Peyer's patch (tissue), 4 donors: ENCODE results near the gene RIPPLY1.
A peak's percentile ranks its signal among the peaks of the same experiment; 100 is the strongest.

Experiments used
- CTCF ChIP-seq, 6 experiments: fragments of 450-650 bp in 4 of 6; fragments of 200-600 bp in 2 of 6; sonication (generic) in 1 of 6; IDR thresholded peaks; one replicate each; pipeline ENCODE4 v1.5.1; 2017 to 2019; ENCODE audit warnings: antibody characterized with exemption in 6 of 6, mild to moderate bottlenecking in 3 of 6, moderate library complexity in 1 of 6
- POLR2A ChIP-seq, 2 donors: fragments of 450-650 bp; IDR thresholded peaks; one replicate each; pipeline ENCODE4 v1.5.1; 2017; ENCODE audit warnings: antibody characterized with exemption in 2 of 2, mild to moderate bottlenecking in 2 of 2, moderate library complexity in 2 of 2

- TF ChIP-seq CTCF (IDR thresholded peaks at IDR 0.05) (peak; percentile 42 to 72 (median 61)), POLR2A (IDR thresholded peaks at IDR 0.05) (no peak)
Observed at GRCh38 chrX:106874075-106874474, 29.1 kb downstream of the RIPPLY1 start.
